Measurements from ENCODE around the gene CDK18. TPM values are rescaled to one million over a fixed set of nuclear protein-coding genes. Genes with fewer than 3 reads are reported as not detected.

Gene CDK18
- total and polyA plus RNA-seq, 3 experiments from 2014 or later: 0.43 to 1.6 (median 1.4) TPM

- H3K27me3 Mint-ChIP-seq: peaks cover 0 to 4% of the 10 kb centered on the region in 2 donors
- Histone ChIP-seq H3K9me3 (ENCODE audit: low read length) (no peaks in the 10 kb centered on the region), H3K4me3 (ENCODE audit: low read length) (no peak overlapping the region), H3K27ac (ENCODE audit: low read depth, low read length) (no peak overlapping the region), H3K27me3 (ENCODE audit: insufficient read depth, low read length, poor library complexity, severe bottlenecking) (no peaks in the 10 kb centered on the region), H3K4me1 (ENCODE audit: insufficient read depth, low read length) (peaks cover 4% of the 10 kb centered on the region), H3K36me3 (ENCODE audit: insufficient read depth, low read length) (no peaks in the 10 kb centered on the region)
- peaks cover 5% of the 10 kb centered on the region in 3 donors for H3K4me1 Mint-ChIP-seq
- peak overlapping the region in 2 of 8 donors; percentile 66 to 79 for H3K27ac Mint-ChIP-seq
- no peak overlapping the region for H3K4me3 Mint-ChIP-seq
- no peak for DNase-seq
- no peaks in the 10 kb centered on the region for H3K36me3 Mint-ChIP-seq
- no peaks in the 10 kb centered on the region for H3K9me3 Mint-ChIP-seq
- POLR2A ChIA-PET: no interaction called here
- CTCF ChIA-PET: interaction anchor here (0.8 to 2.6 kb wide), 2 partner anchors 14 to 114 kb away, joined by 3 to 17 read pairs; no protein-coding TSS in a partner anchor
Measured at GRCh38 chr1:205510308-205510950, 6.0 kb downstream of the CDK18 start.

- DNase-seq: no peak
- Mint-ChIP-seq H3K9me3 (no peaks in the 10 kb centered on the region), H3K36me3 (no peaks in the 10 kb centered on the region), H3K4me1 (peaks cover 0 to 5% (median 3%) of the 10 kb centered on the region in 3 donors), H3K27ac (peak overlapping the region in 1 of 8 donors; percentile 79), H3K27me3 (peaks cover 0 to 4% of the 10 kb centered on the region in 2 donors), H3K4me3 (no peak overlapping the region)
- no peaks in the 10 kb centered on the region for H3K27me3 ChIP-seq (ENCODE audit: insufficient read depth, low read length, poor library complexity, severe bottlenecking)
- POLR2A ChIA-PET: interaction anchor here (0.5 kb wide), 1 partner anchor 270 kb away, joined by 3 read pairs; no protein-coding TSS in a partner anchor
- CTCF ChIA-PET: interaction anchor here (0.8 to 2.6 kb wide), 2 partner anchors 14 to 114 kb away, joined by 3 to 17 read pairs; no protein-coding TSS in a partner anchor
- no peaks in the 10 kb centered on the region for H3K36me3 ChIP-seq (ENCODE audit: insufficient read depth, low read length)
- H3K4me3 ChIP-seq (ENCODE audit: low read length): no peak overlapping the region
- H3K9me3 ChIP-seq (ENCODE audit: low read length): no peaks in the 10 kb centered on the region
- H3K4me1 ChIP-seq (ENCODE audit: insufficient read depth, low read length): no peaks in the 10 kb centered on the region
- H3K27ac ChIP-seq (ENCODE audit: low read depth, low read length): no peak overlapping the region
Measured at GRCh38 chr1:205510951-205511330, 6.5 kb downstream of the CDK18 start.

GRCh38 chr1:205512059-205513045 is 7.9 kb downstream of the CDK18 start:
- Mint-ChIP-seq H3K4me1 (no peaks in the 10 kb centered on the region), H3K4me3 (peak overlapping the region in 1 of 7 donors; percentile 12), H3K27ac (peak overlapping the region in 3 of 8 donors; percentile 14 to 81 (median 28)), H3K36me3 (no peaks in the 10 kb centered on the region), H3K27me3 (peaks cover 0 to 4% of the 10 kb centered on the region in 2 donors), H3K9me3 (no peaks in the 10 kb centered on the region)
- Histone ChIP-seq H3K4me3 (ENCODE audit: low read length) (no peak overlapping the region), H3K27me3 (ENCODE audit: insufficient read depth, low read length, poor library complexity, severe bottlenecking) (no peaks in the 10 kb centered on the region), H3K27ac (ENCODE audit: low read depth, low read length) (no peak overlapping the region), H3K4me1 (ENCODE audit: insufficient read depth, low read length) (no peaks in the 10 kb centered on the region), H3K9me3 (ENCODE audit: low read length) (no peaks in the 10 kb centered on the region), H3K36me3 (ENCODE audit: insufficient read depth, low read length) (no peaks in the 10 kb centered on the region)
- DNase-seq: no peak
- ChIA-PET POLR2A (no interaction called here), CTCF (interaction anchor here (0.8 to 2.6 kb wide), 2 partner anchors 12 to 27 kb away, joined by 3 to 17 read pairs; no protein-coding TSS in a partner anchor)

- Mint-ChIP-seq H3K27ac (no peak overlapping the region), H3K4me1 (no peaks in the 10 kb centered on the region), H3K4me3 (no peak overlapping the region), H3K27me3 (peaks cover 0 to 2% of the 10 kb centered on the region in 2 donors), H3K36me3 (no peaks in the 10 kb centered on the region), H3K9me3 (no peaks in the 10 kb centered on the region)
- Histone ChIP-seq H3K4me1 (ENCODE audit: insufficient read depth, low read length) (no peaks in the 10 kb centered on the region), H3K27ac (ENCODE audit: low read depth, low read length) (no peak overlapping the region), H3K36me3 (ENCODE audit: insufficient read depth, low read length) (no peaks in the 10 kb centered on the region), H3K27me3 (ENCODE audit: insufficient read depth, low read length, poor library complexity, severe bottlenecking) (no peaks in the 10 kb centered on the region), H3K4me3 (ENCODE audit: low read length) (no peak overlapping the region), H3K9me3 (ENCODE audit: low read length) (no peaks in the 10 kb centered on the region)
- POLR2A ChIA-PET: no interaction called here
- no peak for DNase-seq
- CTCF ChIA-PET: interaction anchor here (1.1 kb wide), 1 partner anchor 145 kb away, joined by 3 read pairs; no protein-coding TSS in a partner anchor
Measured at GRCh38 chr1:205513774-205514173, 9.3 kb downstream of the CDK18 start.

- H3K36me3 ChIP-seq (ENCODE audit: insufficient read depth, low read length): no peaks in the 10 kb centered on the region
- H3K27ac ChIP-seq (ENCODE audit: low read depth, low read length): no peak overlapping the region
- Mint-ChIP-seq H3K4me1 (no peaks in the 10 kb centered on the region), H3K9me3 (no peaks in the 10 kb centered on the region), H3K27me3 (peaks cover 0 to 2% of the 10 kb centered on the region in 2 donors), H3K27ac (peak overlapping the region in 2 of 8 donors; percentile 26 to 43), H3K36me3 (no peaks in the 10 kb centered on the region), H3K4me3 (peak overlapping the region in 1 of 7 donors; percentile 10)
- POLR2A ChIA-PET: interaction anchor here (0.7 kb wide), 1 partner anchor 44 kb away, joined by 6 read pairs; no protein-coding TSS in a partner anchor
- no peaks in the 10 kb centered on the region for H3K27me3 ChIP-seq (ENCODE audit: insufficient read depth, low read length, poor library complexity, severe bottlenecking)
- H3K4me3 ChIP-seq (ENCODE audit: low read length): no peak overlapping the region
- DNase-seq: no peak
- CTCF ChIA-PET: interaction anchor here (1.1 to 2.3 kb wide), 3 partner anchors 10 to 144 kb away, joined by 3 to 12 read pairs (median 4); no protein-coding TSS in a partner anchor
- no peaks in the 10 kb centered on the region for H3K4me1 ChIP-seq (ENCODE audit: insufficient read depth, low read length)
- no peaks in the 10 kb centered on the region for H3K9me3 ChIP-seq (ENCODE audit: low read length)
Measured at GRCh38 chr1:205514211-205515142, 10.0 kb downstream of the CDK18 start.

GRCh38 chr1:205515781-205516253 is 11.3 kb downstream of the CDK18 start:
- Mint-ChIP-seq H3K27me3 (peaks cover 0 to 3% of the 10 kb centered on the region in 2 donors), H3K27ac (no peak overlapping the region), H3K4me3 (no peak overlapping the region), H3K9me3 (no peaks in the 10 kb centered on the region), H3K36me3 (no peaks in the 10 kb centered on the region), H3K4me1 (no peaks in the 10 kb centered on the region)
- no peak for DNase-seq
- ChIA-PET POLR2A (no interaction called here), CTCF (interaction anchor here (0.7 to 2.3 kb wide), 3 partner anchors 8 to 30 kb away, joined by 3 to 12 read pairs (median 4); no protein-coding TSS in a partner anchor)
- no peaks in the 10 kb centered on the region for H3K9me3 ChIP-seq (ENCODE audit: low read length)
- H3K36me3 ChIP-seq (ENCODE audit: insufficient read depth, low read length): no peaks in the 10 kb centered on the region
- H3K4me1 ChIP-seq (ENCODE audit: insufficient read depth, low read length): no peaks in the 10 kb centered on the region
- H3K27me3 ChIP-seq (ENCODE audit: insufficient read depth, low read length, poor library complexity, severe bottlenecking): no peaks in the 10 kb centered on the region
- H3K4me3 ChIP-seq (ENCODE audit: low read length): no peak overlapping the region
- H3K27ac ChIP-seq (ENCODE audit: low read depth, low read length): no peak overlapping the region

GRCh38 chr1:205516362-205516761 is 11.9 kb downstream of the CDK18 start:
- Histone ChIP-seq H3K9me3 (ENCODE audit: low read length) (no peaks in the 10 kb centered on the region), H3K27me3 (ENCODE audit: insufficient read depth, low read length, poor library complexity, severe bottlenecking) (no peaks in the 10 kb centered on the region), H3K36me3 (ENCODE audit: insufficient read depth, low read length) (no peaks in the 10 kb centered on the region), H3K27ac (ENCODE audit: low read depth, low read length) (no peak overlapping the region), H3K4me1 (ENCODE audit: insufficient read depth, low read length) (no peaks in the 10 kb centered on the region), H3K4me3 (ENCODE audit: low read length) (no peak overlapping the region)
- H3K4me1 Mint-ChIP-seq: no peaks in the 10 kb centered on the region
- POLR2A ChIA-PET: no interaction called here
- no peak overlapping the region for H3K4me3 Mint-ChIP-seq
- H3K27ac Mint-ChIP-seq: no peak overlapping the region
- H3K9me3 Mint-ChIP-seq: no peaks in the 10 kb centered on the region
- H3K27me3 Mint-ChIP-seq: peaks cover 0 to 3% of the 10 kb centered on the region in 2 donors
- CTCF ChIA-PET: interaction anchor here (2.3 kb wide), 1 partner anchor 8 kb away, joined by 12 read pairs; no protein-coding TSS in a partner anchor
- H3K36me3 Mint-ChIP-seq: no peaks in the 10 kb centered on the region
- DNase-seq: no peak
